GM19467 (cell line): ENCODE results near the gene RMDN2.

ENCODE experiments used
- ATAC-seq: cut with Tn5 transposase; IDR thresholded peaks from one replicate; pipeline ENCODE4 v1.9.1; 2021; ENCODE audit warnings: mild to moderate bottlenecking, moderate library complexity; ENCODE audit not compliant: unreplicated experiment

RMDN2 gene

GRCh38 chr2:38037757-38038621 is 112.9 kb downstream of the RMDN2 start:
- peak; percentile 63 for ATAC-seq

DNA sequence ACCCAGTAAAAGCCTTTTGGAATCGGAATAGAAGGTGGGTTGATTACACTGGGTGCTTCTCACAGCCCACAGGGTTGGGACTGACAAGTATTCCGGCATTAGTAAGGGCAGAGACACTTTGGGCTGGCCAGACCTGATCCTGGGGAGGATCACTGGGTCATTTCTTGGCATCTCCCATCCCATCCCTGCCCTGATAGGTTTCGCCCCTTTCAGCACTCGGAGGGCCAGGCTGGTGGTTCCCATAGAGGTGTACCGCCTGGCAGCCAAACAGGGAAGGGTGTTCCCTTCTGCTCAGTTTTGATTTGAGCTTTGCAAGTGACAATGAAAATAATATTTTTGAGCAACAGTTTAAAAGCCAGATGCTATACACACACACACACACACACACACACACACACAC is 113.6 kb downstream of the RMDN2 start:
- no peak for ATAC-seq

DNA sequence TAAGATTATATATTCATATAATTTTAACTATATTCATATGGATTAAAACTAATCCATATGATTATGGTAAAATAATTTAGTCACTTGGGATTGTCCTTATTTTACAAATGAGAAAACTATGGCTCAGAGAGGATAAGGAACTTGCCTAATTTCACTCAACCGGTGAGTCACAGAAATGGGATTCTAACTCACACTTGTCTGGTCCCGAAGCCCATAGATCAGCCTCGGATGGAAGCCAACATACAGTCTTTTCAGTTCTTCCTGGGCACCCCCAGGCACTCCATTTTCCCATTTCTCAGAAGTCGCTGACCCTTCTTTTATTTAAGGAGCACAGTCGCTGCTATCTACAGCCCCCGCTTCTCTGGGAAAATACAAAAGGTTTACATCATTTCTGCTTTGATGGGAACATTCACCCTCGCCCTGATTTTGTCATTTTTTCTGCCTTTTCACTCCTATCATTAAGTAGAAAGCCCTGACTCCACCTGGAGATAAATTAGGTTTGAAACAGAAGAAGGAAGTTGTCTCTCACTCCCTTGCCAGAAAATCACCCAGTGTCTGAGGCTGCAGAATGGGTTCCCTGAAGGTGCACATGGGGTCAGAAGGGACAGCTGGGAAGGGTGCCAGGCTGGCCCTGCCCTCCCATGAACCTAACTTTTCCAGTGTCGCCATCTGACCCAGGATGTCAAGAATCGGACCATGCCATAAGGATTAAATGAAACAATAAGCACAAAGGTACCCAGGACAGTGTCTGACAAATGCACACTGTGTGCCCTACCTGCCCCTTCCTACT is 114.2 kb downstream of the RMDN2 start:
- ATAC-seq: no peak

GRCh38 chr2:38045811-38046210 is 120.7 kb downstream of the RMDN2 start:
- ATAC-seq: no peak

DNA sequence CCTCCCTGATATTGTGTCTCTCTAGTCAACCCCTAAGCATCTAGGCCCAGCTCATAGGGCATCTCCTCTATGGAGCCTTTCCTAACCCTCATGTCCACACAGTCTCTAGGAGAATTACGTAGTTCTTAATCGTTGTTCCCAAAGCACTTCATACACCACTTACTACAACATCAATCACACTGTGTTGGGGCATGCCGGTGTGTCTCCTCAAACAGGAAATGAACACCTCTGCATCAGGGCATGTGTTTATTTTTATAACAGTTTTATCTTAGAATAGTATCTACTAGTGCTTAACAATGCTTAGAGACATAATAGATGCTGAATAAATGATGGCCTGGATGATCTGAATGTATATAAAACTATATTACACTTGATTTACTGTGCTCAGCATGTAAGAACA is 131.1 kb downstream of the RMDN2 start:
- no peak for ATAC-seq

DNA sequence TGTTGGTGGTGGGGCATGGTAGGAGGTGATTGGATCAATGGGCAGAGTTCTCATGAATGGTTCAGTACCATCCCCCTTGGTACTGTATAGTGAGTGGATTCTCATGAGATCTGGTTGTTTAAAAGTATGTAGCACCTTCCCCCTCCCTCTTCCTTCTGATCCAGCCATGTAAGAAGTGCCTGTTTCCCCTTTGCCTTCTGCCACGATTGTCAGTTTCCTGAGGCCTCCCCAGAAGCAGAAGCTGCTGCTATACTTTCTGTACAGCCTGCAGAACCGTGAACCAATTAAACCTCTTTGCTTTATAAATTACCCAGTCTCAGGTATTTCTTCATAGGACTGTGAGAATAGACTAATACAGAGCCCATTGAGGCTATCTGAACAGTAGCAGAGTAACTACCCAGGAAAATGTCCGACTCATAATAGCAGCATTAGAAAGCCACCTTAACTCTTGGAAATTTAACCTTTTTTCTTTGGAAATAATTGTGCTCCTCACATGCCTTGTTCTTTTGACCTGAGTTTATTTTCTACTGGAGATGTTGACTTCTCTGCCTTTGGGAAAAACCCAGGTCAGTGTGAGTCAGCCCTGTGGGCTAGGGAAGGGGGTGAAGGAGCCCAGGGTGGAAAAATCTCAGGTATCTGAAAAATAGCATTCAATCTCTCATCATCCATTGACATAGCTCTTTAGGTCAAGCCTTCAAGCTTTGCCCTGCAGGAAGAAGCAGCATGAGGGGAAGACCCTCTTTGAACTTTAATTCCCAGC is 132.7 kb downstream of the RMDN2 start:
- no peak for ATAC-seq

GRCh38 chr2:38060236-38061018 is 135.3 kb downstream of the RMDN2 start:
- ATAC-seq: no peak

- no peak for ATAC-seq
Observed at GRCh38 chr2:38064801-38065501, 139.9 kb downstream of the RMDN2 start.

DNA sequence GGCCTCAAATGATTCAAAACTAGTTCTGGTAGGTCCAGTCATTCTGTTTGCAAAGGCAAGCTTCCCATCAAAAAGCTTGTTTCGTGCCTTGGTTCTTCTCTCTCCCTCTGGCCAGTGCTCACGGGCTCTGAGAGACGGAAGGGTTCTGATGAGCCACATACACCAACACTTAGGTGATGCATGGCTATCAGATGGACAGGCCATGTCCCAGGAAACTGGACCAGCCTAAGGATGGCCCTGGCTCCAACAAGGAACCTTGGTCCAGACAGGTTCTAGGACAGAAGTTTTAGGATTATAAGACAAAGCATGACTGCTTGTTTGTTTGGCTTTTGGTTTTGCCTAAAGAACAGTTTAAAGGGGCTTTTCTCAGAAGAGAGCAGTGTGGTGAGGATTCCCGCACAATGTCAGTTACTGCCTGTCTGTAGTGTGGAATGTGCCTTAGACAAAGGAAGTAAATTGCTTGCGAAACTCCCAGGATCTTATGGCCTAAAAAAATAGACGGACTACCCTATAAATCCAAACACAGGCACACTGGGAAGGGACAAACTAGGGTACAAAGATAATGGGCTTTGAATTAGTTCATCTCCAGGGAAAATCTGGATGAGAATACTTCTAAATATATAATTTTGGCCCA is 140.5 kb downstream of the RMDN2 start:
- no peak for ATAC-seq

GRCh38 chr2:38066421-38067115 is 141.5 kb downstream of the RMDN2 start:
- no peak for ATAC-seq
